HepG2 (cell line): Measurements from ENCODE around the gene SPHK1. TPM values are rescaled to one million over a fixed set of nuclear protein-coding genes. Genes with fewer than 3 reads are reported as not detected.

Experiments used
- AGO1 ChIP-seq: fragments of 200-400 bp; formaldehyde crosslinking; IDR thresholded peaks from 2 replicates; pipeline ENCODE4 v1.6.1; 2017; ENCODE audit warnings: mild to moderate bottlenecking, low read depth, low read length, moderate library complexity; ENCODE audit not compliant: poor library complexity, severe bottlenecking
- CC2D1A ChIP-seq: sonication (generic); formaldehyde crosslinking; IDR thresholded peaks from 2 replicates; pipeline ENCODE4 v1.8.1; 2023; ENCODE audit warnings: mild to moderate bottlenecking, missing genetic modification reagents
- DNMT1 ChIP-seq: sonication (generic); formaldehyde crosslinking; IDR thresholded peaks from 2 replicates; pipeline ENCODE4 v1.5.1; 2020; ENCODE audit warnings: mild to moderate bottlenecking, missing genetic modification reagents
- FLYWCH1 ChIP-seq: sonication (generic); formaldehyde crosslinking; IDR thresholded peaks from 2 replicates; pipeline ENCODE4 v1.8.1; 2023; ENCODE audit warnings: mild to moderate bottlenecking, missing genetic modification reagents
- JUND ChIP-seq: sonication (generic); formaldehyde crosslinking; IDR thresholded peaks from 2 replicates; pipeline ENCODE4 v1.8.0; 2022; ENCODE audit warnings: mild to moderate bottlenecking, missing genetic modification reagents
- KDM6A ChIP-seq: IDR thresholded peaks from 2 replicates; pipeline ENCODE4 v1.6.1; 2016; ENCODE audit warnings: low read depth
- NCOA2 ChIP-seq: sonication (generic); formaldehyde crosslinking; IDR thresholded peaks from 2 replicates; pipeline ENCODE4 v1.8.0; 2022; ENCODE audit warnings: inconsistent platforms
- PATZ1 ChIP-seq: sonication (generic); formaldehyde crosslinking; IDR thresholded peaks from 2 replicates; pipeline ENCODE4 v1.4.0; 2020; ENCODE audit warnings: missing genetic modification reagents
- PBX2 ChIP-seq: IDR thresholded peaks from 2 replicates; pipeline ENCODE4 v1.6.1; 2016; ENCODE audit warnings: control low read depth
- PLSCR1 ChIP-seq: sonication (generic); formaldehyde crosslinking; IDR thresholded peaks from 2 replicates; pipeline ENCODE4 v1.5.0; 2020; ENCODE audit warnings: missing genetic modification reagents, mild to moderate bottlenecking, borderline replicate concordance
- PTBP1 ChIP-seq: fragments of 200-400 bp; formaldehyde crosslinking; IDR thresholded peaks from 2 replicates; pipeline ENCODE4 v1.6.1; 2018; ENCODE audit warnings: low read length, low read depth; ENCODE audit not compliant: poor library complexity, severe bottlenecking
- SOX5 ChIP-seq: IDR thresholded peaks from 2 replicates; pipeline ENCODE4 v1.6.1; 2016; ENCODE audit warnings: borderline replicate concordance
- XBP1 ChIP-seq: sonication (generic); formaldehyde crosslinking; IDR thresholded peaks from 2 replicates; pipeline ENCODE4 v1.5.0; 2020; ENCODE audit warnings: missing genetic modification reagents
- ZBTB33 ChIP-seq: sonication (generic); formaldehyde crosslinking; IDR thresholded peaks from 2 replicates; pipeline ENCODE4 v1.4.0; 2020; ENCODE audit warnings: missing genetic modification reagents
- ZFP41 ChIP-seq: sonication (generic); formaldehyde crosslinking; IDR thresholded peaks from 2 replicates; pipeline ENCODE4 v1.4.0; 2020; ENCODE audit warnings: mild to moderate bottlenecking, missing genetic modification reagents, borderline replicate concordance
- ZNF20 ChIP-seq: sonication (generic); formaldehyde crosslinking; IDR thresholded peaks from 2 replicates; pipeline ENCODE4 v1.4.0; 2020; ENCODE audit warnings: mild to moderate bottlenecking, moderate library complexity, missing genetic modification reagents
- ZNF33B ChIP-seq: sonication (generic); formaldehyde crosslinking; IDR thresholded peaks from 2 replicates; pipeline ENCODE4 v1.5.1; 2020; ENCODE audit warnings: mild to moderate bottlenecking, missing genetic modification reagents
- ZNF597 ChIP-seq: sonication (generic); formaldehyde crosslinking; IDR thresholded peaks from 2 replicates; pipeline ENCODE4 v1.5.0; 2020; ENCODE audit warnings: missing genetic modification reagents
- ZNF691 ChIP-seq: sonication (generic); formaldehyde crosslinking; IDR thresholded peaks from 2 replicates; pipeline ENCODE4 v1.4.0; 2020; ENCODE audit warnings: missing genetic modification reagents, low read depth, mild to moderate bottlenecking, borderline replicate concordance
- ZNF709 ChIP-seq: sonication (generic); formaldehyde crosslinking; IDR thresholded peaks from 2 replicates; pipeline ENCODE4 v1.5.0; 2020; ENCODE audit warnings: mild to moderate bottlenecking, missing genetic modification reagents
- ZSCAN5A ChIP-seq: sonication (generic); formaldehyde crosslinking; IDR thresholded peaks from 2 replicates; pipeline ENCODE4 v1.8.0; 2022; ENCODE audit warnings: mild to moderate bottlenecking, missing genetic modification reagents, borderline replicate concordance
- polyA plus RNA-seq, 8 experiments: library from polyadenylated mRNA; depleted of rRNA in 3 of 8; stranded (reverse) in 7 of 8; unstranded in 1 of 8; fragments of >200 nt; fragmentation: Illumina TruSeq in 4 of 8; extraction: Trizol in 4 of 8; gene quantifications; 2 replicates each; pipeline versions ENCODE4 v1.2.1 to v1.2.3, GENCODE V29; 2011 to 2016; ENCODE audit warnings: low read depth in 4 of 8, missing spikeins in 1 of 8, mixed read lengths in 1 of 8; ENCODE audit not compliant: insufficient read depth in 1 of 8
- total RNA-seq, 5 experiments: library from RNA; depleted of rRNA; stranded (reverse); fragments of >200 nt; fragmentation: Illumina TruSeq; extraction: Trizol; gene quantifications; 2 replicates each; pipeline ENCODE4 v1.2.3, GENCODE V29; 2016; ENCODE audit warnings: low read depth in 1 of 5

Gene SPHK1
- total and polyA plus RNA-seq, 2 of the 13 experiments (the other 11 are each of a cell fraction or from before 2014, with no cell fraction given), result 129 to 160 TPM

GRCh38 chr17:76382351-76382802, 2.0 kb upstream of the SPHK1 start (continued):
- no peak for TF ChIP-seq DNMT1 (CRISPR knock-in tag)
- no peak for TF ChIP-seq XBP1 (CRISPR knock-in tag)
- TF ChIP-seq ZFP41 (CRISPR knock-in tag), result no peak
- TF ChIP-seq ZNF691, result no peak; the same call in 1 of the 2 replicates
- TF ChIP-seq ZNF709, result no peak; the same call in 1 of the 2 replicates
- no peak for TF ChIP-seq ZNF597 (CRISPR knock-in tag)
- TF ChIP-seq PBX2 (CRISPR knock-in tag), result no peak
- no peak for TF ChIP-seq FLYWCH1
- no peak for TF ChIP-seq PTBP1
- peak; percentile 91 for TF ChIP-seq KDM6A (CRISPR knock-in tag)
- TF ChIP-seq PLSCR1 (CRISPR knock-in tag), result no peak
- peak; percentile 36; the same call in 1 of the 2 replicates for TF ChIP-seq ZBTB33 (CRISPR knock-in tag)
- TF ChIP-seq SOX5, result peak; percentile 83; the same call in 1 of the 2 replicates
- TF ChIP-seq ZNF20 (CRISPR knock-in tag), result peak; percentile 79
- TF ChIP-seq PATZ1, result peak; percentile 98
- TF ChIP-seq NCOA2 (CRISPR knock-in tag), result peak; percentile 94
- peak; percentile 45 for TF ChIP-seq AGO1
- TF ChIP-seq JUND (CRISPR knock-in tag), result no peak
- 0 out of 2 replicates have a peak, but pooled peaks have one; percentile 11 for TF ChIP-seq ZSCAN5A (CRISPR knock-in tag)
- TF ChIP-seq CC2D1A (CRISPR knock-in tag), result no peak; the same call in 1 of the 2 replicates
- no peak for TF ChIP-seq ZNF33B (CRISPR knock-in tag)
